GM18519 (cell line): Measurements from ENCODE around the gene STK11.

Source experiments
- ATAC-seq: cut with Tn5 transposase; IDR thresholded peaks from one replicate; pipeline ENCODE4 v1.9.1; 2021; ENCODE audit warnings: mild to moderate bottlenecking, moderate library complexity; ENCODE audit not compliant: unreplicated experiment, low FRiP score

The STK11 gene

DNA sequence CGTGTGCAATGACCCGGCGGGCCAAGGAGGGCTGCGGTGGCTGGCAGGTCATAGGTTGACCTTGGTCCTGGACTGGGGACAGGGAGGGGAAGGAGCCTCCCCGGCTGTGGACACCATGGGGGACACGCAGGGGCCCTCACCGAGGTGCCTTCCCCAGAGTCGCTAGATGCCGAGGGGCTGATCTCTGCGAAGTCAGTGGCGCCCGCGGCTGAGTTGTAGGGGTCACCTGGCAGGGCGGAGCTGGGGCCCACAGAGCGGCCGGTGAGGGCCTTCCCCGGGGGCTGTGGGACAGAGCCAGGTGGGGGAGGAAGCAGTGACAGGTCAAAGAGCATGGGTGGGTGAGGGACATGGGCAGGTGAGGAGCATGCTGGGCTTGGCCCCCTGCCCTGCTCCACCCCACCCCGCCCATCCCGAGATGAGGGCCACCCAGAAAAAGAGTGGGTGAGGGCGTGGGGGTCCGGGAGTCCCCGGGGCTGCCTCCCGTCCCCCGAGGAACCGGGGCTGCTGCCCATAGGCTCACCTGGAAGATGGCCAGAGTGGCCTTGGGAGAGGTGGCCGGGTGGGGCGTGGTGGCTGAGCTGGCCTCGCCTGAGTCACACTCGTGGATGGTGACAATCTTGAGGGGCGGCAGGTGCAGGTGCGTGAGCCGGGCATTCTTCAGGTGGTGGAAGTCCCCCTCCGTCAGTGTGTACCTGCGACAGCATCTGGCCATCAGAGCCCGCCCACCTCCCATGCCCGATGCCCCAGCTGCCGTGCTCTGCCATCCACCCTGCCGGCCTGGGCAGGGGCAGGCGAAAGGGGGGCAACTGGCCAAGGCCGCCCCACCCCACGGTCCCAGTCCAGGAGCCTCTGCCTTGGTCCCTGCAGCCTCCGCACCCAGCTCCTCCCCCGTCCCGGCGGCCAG is 28.7 kb downstream of the STK11 start:
- no peak for ATAC-seq

DNA sequence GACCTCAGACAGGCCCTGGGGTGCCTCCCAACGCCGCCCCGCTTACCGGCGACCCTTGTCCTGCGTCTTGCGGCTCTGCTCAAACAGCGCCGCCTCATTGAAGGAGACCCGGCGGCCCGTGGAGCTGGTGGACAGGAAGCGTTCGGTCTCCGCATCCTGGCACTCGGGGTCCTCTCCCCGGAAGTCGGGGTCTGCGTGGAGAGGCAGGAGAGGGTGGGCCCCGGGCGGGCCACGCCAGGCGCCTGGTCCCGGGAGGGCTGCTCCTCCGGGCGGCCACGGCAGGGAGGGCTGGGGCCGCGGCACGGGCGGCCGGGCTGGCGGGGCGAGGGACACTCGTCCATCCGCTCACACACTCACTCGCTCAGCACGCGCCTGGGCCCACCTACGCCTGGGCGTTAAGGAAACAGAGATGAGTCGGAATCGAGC is 29.4 kb downstream of the STK11 start:
- ATAC-seq: no peak

DNA sequence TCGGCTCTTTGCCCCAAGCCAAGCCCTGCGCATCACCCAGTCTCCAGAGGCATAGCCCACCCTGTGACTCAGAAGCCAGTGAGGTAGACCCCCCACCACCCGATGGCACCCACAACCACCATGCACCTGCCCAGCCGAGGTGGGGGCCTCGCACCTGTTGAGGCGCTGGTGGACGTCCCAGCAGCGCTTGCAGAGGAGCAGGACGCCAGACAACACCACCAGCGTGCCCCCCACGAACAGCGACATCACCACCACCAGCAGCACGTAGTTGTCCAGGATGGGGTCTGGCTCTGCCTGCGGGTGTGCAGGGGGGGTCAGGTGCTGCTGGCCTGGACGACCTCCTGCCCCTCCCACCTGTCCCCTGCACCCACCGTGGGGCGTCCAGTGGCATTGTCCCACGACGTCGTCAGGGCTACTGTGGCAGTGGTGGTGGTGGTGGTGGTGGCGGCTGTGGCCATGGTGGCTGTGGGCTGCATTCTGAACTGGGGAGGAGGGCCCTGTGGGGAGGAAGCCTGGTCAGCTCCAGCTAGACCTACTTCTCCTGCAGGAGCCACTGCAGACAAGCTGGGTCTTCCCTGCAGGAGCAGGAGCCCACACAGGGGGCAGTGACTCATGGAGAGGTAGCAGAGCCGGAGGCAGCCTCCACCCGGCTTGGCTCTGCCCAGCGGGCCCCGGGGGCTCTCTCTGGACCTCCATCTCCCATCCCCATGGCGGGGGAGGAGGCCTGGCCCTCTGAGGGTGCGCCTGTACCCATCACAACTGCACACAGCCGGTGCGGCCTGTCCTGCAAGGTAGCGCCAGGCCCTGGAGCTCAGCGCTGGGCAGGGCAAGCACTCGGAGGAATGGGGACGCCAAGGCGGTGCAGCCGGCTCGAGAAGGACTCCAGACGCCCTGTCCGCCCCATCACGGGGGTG is 30.3 kb downstream of the STK11 start:
- ATAC-seq: no peak

DNA sequence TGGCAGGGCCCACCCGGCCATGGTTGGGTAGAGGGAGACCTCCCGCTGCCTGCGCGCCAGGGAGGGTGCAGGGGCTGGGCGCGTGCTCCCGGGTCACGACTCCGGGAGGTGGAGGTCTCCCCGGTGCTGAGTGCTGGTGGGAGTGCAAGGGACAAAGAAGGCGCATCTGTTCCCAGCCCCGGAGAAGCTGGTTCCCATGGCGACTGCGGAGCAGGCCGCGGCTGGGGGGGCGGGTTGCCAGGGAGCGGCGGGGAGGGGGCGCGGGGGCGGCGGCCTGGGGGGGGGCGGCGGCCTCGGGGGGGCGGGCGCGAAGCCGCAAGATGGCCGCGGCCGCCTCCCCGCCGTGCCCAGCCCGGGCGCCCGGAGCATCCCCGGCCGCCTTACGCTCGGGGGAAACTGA is 31.0 kb downstream of the STK11 start:
- ATAC-seq: no peak

DNA sequence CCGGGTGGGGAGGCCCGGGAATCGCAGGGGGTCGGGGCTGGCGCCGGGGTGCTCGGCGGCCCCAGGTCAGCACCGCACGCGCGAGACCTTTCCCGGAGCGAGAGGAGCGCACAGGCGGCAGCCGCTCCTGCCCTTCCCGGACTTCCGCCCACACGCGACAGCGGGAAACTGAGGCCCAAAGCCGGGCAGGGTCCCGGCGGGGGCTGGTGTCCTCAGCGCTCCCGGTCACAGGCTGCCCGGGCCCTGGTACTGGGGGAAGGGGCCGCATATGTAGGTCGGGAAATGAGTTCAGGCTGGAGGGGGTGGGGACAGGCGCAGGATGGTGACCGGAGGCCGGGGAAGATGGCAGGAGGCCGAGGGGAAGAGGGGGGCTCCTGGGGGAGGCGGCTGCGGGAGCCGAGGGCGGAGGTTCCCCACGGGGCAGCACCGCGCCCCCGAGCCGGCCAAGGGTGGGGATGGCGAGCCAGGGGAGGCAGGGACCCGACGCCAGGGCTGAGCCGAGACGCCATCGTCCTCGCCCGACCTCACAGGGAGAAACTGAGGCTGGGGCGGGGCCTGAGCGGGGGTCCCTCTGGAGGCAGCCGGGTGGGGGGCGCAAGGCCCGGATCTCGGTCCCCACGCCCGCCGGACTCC is 31.6 kb downstream of the STK11 start:
- no peak for ATAC-seq

DNA sequence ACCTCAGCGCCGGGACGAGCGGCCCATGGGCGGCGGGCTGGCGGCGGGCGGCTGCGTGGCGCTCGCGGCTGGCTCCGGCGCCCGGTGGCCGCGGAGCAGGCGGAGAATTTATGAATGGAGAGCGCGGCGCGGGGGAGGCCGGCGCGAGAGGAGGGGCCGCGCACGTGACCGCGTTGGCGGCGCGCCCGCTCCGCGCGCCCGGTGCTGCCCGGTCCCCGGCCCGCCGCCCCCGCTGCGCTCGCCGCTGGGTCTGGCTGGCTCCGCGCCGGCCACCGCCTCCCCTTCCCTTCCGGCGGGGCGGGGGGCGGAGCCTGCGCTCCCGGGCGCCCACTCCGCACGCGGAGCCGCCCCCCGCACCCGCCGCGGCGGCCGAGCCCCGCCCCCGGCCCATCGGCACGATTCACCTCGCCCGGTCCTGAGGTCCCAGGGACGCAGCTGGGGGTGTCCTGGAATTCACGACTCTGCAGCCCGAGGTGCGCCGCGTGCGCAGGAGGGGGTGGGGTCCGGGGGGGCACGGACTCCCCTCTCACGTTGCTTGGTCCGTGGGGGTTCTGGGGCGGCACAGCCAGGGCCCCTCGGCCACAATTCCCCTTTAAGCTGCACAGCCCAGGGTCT is 32.3 kb downstream of the STK11 start, which contains the start of gene CBARP:
CBARP (minus strand) TSS at position 252 of the 615 bp plus-strand sequence. CDS start 1,905 bp downstream, outside the sequence.
- ATAC-seq: no peak

DNA sequence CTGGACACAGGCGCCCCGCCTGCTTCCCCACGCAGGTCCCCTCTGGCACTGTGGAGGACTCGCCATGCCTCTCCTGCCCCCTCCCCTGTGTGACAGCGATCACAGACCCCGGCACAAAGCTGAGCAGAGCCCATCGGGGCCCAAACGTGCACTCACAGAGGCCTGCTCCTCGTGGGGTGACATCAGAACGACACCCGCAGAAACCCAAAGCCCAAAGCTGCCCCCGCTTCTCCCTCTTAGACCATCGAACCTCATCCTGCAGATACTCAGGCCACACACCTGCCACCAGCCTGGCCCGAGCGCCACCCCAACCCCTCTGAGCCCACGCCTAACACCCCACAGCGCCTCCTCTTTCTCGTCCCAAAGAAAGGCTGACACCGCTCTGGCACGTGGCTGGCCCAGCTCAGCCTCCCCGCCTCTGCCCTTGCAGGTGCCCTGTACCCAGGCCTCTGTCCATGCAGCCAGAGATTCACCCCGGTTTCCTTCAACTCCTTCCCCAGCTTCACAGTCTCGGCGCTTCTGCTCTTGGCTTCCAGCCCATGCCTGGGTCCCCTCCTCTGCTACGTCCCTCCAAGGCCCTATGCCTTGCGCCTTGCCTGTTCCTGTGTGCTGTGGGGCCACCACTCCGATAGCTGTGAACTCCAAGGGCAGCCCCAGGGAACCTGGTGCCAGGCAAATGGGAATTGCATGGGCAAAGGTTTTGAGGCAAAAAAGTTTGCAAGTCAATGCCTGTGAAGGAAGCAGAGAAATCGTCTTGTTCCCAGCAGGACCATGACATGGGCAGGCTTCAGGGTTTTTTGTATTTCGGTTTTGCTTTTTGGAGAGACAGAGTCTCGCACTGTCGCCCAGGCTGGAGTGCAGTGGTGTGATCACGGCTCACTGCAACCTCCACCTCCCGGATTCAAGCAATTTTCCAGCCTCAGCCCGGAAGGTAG is 33.1 kb downstream of the STK11 start:
- ATAC-seq: no peak

DNA sequence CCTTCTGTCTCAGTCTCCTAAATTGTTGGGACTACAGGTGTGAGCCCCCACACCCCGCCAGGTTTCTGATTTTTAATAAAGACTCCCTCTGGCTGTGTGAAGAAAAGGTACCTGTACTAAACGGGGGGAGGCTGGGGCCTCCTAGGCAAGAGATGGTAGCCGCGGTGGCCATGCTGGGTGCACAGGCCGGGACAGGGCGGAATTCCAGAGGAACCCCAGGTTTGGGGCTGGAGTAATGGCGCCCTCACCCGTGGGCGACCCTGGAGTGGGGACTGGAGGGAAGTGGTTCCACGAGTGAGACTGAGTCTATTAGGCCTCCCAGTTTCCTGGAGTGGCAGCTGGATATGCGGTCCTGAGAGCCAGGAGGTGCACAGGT is 33.8 kb downstream of the STK11 start:
- ATAC-seq: no peak

DNA sequence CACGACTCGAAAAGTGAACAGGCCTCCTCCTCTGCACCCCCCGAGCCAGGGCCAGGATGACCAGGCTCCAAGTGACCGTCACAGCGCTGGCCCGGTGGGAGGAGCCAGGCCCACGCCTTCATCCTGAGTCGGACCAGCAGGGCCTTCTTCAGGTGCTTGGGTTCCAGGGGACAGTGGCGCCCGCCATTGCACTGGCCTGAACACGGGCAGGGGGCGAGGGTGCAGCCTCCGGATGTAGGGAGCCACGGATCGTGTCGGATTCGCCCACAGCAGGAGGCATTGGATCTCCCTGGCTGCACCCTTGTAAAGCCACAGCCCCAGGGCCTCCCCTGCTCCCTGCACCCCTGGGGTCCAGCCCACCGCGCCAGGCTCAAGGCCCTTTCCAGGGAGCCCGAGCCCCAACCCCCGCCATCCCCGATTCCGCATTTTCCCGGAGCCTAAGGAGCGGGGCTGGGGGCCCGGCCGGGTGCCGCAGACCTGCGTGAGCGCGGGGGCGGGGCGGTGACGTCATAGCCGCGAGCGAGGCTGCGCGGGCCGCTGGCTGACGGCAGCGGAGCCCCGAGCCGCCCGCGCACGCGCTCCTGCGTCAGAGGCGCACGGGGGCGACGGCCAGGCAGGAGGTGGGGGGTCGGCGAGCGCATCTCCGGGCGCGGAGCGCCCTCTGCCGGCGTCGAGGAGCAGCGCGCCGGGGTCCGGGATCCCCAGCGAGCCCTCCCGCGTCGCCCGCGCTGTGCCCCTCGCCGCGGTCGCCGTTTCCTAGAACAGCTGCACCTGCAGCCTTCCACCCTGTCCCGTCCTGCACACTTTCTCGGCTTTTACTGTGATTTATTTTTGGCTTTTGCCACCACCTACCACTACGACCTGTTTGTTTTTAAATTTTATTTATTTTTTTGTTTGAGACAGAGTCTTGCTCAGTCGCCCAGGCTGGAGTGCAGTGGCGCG is 34.5 kb downstream of the STK11 start:
- ATAC-seq: no peak

DNA sequence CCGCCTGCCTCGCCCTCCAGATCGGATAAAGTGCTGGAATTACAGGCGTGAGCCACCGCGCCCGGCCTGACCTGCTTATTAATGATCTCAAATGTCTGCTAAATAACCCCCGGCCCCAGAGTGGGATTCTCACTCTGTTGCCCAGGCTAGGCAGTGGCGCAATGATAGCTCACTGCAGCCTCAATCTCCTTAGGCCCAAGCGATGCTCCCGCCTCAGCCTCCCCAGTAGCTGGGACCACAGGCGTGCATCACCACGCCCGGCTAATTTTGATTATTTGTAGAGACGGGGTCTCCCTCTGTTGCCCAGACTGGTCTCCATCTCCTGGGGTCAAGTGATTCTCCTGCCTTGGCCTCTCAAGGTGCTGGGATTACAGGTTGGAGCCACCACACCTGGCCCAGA is 35.3 kb downstream of the STK11 start:
- no peak for ATAC-seq

DNA sequence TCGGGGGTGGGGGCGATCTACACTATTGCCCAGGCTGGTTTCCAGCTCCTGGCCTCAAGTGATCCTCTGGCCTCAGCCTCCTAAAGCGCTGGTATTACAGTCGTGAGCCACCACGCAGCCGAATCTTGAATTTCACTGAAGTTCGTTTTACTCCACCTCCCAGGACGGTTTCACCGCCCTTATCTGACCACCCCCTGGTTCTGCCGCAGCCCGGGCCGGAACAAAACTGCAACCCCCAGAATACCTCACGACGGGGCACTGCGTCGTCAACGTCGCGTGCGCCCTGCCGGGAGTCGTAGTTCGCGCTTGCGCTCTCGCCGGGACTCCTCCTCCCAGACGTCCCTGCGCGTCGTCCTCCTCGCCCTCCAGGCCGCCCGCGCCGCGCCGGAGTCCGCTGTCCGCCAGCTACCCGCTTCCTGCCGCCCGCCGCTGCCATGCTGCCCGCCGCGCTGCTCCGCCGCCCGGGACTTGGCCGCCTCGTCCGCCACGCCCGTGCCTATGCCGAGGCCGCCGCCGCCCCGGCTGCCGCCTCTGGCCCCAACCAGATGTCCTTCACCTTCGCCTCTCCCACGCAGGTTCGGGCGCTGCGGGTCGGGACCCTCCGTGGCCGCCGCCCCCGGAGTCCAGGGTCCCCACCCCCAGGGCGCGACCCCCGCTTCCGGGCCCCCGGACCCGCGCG is 36.0 kb downstream of the STK11 start, which contains the start of gene ATP5F1D:
ATP5F1D (plus strand) TSS at position 335 of the 679 bp plus-strand sequence; CDS start at position 435, 100 bp downstream.
- no peak for ATAC-seq

DNA sequence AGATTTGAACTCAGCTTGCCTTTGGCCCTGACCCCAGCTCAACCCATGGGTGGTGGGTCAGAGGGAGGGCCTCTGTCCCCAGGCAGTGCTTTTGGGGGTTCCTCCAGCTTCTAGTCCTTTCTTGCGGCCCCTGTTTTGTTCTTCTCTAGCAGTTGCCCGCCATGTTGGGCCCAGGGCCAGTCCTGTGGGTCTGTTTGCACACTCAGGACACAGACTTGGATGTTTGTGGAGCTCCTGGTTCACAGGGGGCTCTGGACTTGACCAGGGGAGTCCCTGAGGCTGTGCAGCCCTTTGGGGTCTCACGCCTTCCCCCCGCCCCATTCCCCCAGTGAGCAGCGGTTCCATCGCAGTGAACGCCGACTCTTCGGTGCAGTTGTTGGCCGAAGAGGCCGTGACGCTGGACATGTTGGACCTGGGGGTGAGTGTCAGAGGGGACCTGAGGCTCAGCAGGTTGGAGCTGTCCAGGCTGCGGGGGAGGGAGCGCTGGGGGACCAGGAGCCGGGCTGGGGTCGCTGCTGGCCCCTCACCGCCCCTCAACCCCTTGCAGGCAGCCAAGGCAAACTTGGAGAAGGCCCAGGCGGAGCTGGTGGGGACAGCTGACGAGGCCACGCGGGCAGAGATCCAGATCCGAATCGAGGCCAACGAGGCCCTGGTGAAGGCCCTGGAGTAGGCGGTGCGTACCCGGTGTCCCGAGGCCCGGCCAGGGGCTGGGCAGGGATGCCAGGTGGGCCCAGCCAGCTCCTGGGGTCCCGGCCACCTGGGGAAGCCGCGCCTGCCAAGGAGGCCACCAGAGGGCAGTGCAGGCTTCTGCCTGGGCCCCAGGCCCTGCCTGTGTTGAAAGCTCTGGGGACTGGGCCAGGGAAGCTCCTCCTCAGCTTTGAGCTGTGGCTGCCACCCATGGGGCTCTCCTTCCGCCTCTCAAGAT is 38.5 kb downstream of the STK11 start:
- ATAC-seq: no peak

DNA sequence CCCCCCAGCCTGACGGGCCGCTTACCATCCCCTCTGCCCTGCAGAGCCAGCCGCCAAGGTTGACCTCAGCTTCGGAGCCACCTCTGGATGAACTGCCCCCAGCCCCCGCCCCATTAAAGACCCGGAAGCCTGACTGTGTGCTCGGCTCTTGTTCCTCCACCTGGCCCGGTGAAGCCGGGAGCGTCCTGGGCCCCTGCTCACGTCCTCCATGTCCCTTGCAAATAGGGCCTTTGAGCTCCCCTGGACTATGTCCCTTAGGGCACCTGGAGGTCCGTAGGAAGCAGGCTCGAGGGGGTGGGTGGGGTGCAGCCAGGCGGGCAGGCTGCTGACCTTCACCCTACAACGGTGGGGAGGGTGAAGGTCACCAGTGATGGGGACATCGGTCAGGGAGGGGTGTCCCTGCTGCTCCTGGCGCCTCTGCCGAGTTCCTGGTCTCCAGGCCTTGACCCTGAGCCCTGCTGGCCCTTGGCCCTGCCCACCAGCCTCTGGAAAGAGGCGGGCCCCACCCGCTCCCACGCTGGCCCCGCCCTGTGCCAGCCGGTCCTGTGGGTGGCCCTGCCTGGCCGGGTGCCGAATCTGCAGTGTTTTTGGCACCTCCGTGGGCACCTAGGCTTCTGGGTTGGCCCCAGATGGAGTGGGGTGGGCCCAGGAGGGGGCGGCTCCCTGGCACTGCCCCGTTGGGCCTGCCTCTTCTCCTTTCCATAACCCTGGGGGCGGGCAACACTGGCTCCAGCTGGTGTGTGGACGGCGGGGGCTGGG is 39.3 kb downstream of the STK11 start:
- ATAC-seq: no peak

DNA sequence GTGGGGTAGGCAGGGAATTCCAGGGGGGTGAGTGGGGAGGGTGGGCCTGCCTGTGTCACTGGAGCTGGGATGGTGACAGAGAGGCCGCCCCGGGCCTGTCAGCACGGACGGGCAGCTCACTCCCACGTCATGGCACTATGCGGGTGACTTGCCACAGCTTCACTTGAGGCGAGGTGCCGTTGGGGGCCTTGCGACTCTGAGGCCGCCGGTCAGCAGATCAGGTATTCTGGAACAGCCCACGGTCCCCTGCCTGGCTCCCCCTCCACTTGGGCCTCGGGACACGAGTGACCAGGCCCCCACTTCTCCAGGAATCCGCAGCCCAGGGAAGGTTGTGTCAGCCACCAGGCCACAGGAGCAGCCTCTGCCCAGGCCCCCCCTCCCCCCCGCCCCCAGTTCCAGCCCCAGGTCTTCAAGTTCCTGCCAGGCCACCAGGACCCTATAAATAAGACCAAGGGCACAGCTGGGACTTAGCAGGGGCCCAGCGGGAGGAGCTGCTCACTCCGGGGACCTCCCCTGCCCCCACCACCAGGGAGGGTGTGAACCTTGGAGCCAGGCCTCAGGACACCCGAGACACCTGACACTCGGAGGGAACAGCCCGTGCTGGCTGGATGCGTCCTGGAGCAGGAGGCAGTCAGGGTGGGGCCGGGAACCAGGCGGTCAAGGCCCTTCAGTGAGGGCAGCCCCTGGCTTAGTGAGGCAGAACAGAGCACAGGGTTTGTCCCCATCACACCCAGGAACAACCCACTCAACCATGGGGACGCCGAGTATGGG is 40.1 kb downstream of the STK11 start:
- no peak for ATAC-seq
